Stomach (tissue), 4 donors: Measurements from ENCODE around the gene C11orf71.

Experiments
- EP300 ChIP-seq: sonication (generic); formaldehyde crosslinking; IDR thresholded peaks from one replicate; pipeline ENCODE4 v1.6.1; 2017; ENCODE audit warnings: antibody characterized with exemption
- POLR2A ChIP-seq, 4 donors: fragments of 450-650 bp; IDR thresholded peaks; one replicate each; pipeline ENCODE4 v1.6.1; 2016; ENCODE audit warnings: antibody characterized with exemption in 4 of 4, control low read depth in 2 of 4, mild to moderate bottlenecking in 1 of 4, moderate library complexity in 1 of 4
- POLR2AphosphoS5 ChIP-seq, 3 donors: sonication (generic); formaldehyde crosslinking; IDR thresholded peaks; one replicate each; pipeline ENCODE4 v1.6.1; 2016; ENCODE audit warnings: antibody characterized with exemption in 3 of 3
- TF ChIP-seq, protein P1 (sequence below), 7 experiments: fragments of 450-650 bp in 4 of 7; fragments of 200-600 bp in 3 of 7; sonication (generic) in 3 of 7; IDR thresholded peaks; one replicate each; pipeline ENCODE4 v1.5.1; 2016 to 2019; ENCODE audit warnings: antibody characterized with exemption in 7 of 7, control low read depth in 2 of 7, mild to moderate bottlenecking in 1 of 7

GRCh38 chr11:114397349-114397982 is 2.8 kb downstream of the C11orf71 start:
- TF ChIP-seq, protein P1, sequence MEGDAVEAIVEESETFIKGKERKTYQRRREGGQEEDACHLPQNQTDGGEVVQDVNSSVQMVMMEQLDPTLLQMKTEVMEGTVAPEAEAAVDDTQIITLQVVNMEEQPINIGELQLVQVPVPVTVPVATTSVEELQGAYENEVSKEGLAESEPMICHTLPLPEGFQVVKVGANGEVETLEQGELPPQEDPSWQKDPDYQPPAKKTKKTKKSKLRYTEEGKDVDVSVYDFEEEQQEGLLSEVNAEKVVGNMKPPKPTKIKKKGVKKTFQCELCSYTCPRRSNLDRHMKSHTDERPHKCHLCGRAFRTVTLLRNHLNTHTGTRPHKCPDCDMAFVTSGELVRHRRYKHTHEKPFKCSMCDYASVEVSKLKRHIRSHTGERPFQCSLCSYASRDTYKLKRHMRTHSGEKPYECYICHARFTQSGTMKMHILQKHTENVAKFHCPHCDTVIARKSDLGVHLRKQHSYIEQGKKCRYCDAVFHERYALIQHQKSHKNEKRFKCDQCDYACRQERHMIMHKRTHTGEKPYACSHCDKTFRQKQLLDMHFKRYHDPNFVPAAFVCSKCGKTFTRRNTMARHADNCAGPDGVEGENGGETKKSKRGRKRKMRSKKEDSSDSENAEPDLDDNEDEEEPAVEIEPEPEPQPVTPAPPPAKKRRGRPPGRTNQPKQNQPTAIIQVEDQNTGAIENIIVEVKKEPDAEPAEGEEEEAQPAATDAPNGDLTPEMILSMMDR (IDR thresholded peaks at IDR 0.05), result no peak
- TF ChIP-seq POLR2A (IDR thresholded peaks at IDR 0.05), result no peak
- no peak for TF ChIP-seq EP300
- no peak for TF ChIP-seq POLR2AphosphoS5 (IDR thresholded peaks at IDR 0.05)
